Parathyroid adenoma (tissue), 2 donors: ENCODE data around the gene FXYD1.

Source experiments
- H2AFZ ChIP-seq: fragments of 300-600 bp; sonication (generic); one replicate; pipeline ENCODE4 v1.7.0; 2017; ENCODE audit warnings: antibody characterized with exemption, mild to moderate bottlenecking
- H3K27ac ChIP-seq: fragments of 300-600 bp; sonication (generic); one replicate; pipeline ENCODE4 v1.7.0; 2017
- H3K27me3 ChIP-seq: fragments of 300-600 bp; sonication (generic); one replicate; pipeline ENCODE4 v1.7.0; 2017; ENCODE audit warnings: low read length; ENCODE audit not compliant: control insufficient read depth, insufficient read depth
- H3K36me3 ChIP-seq: fragments of 300-600 bp; sonication (generic); one replicate; pipeline ENCODE4 v1.7.0; 2017; ENCODE audit warnings: low read length; ENCODE audit not compliant: control insufficient read depth, insufficient read depth
- H3K4me1 ChIP-seq: fragments of 300-600 bp; sonication (generic); one replicate; pipeline ENCODE4 v1.7.0; 2017; ENCODE audit warnings: control low read depth
- H3K4me2 ChIP-seq: fragments of 300-600 bp; sonication (generic); one replicate; pipeline ENCODE4 v1.7.0; 2017; ENCODE audit warnings: low read length
- H3K4me3 ChIP-seq: fragments of 300-600 bp; sonication (generic); one replicate; pipeline ENCODE4 v1.7.0; 2017; ENCODE audit warnings: low read depth, low read length
- H3K79me2 ChIP-seq: fragments of 300-600 bp; sonication (generic); one replicate; pipeline ENCODE4 v1.7.0; 2017; ENCODE audit warnings: control low read depth
- H3K9ac ChIP-seq: fragments of 300-600 bp; sonication (generic); one replicate; pipeline ENCODE4 v1.7.0; 2017; ENCODE audit warnings: mild to moderate bottlenecking
- H3K9me3 ChIP-seq: fragments of 300-600 bp; sonication (generic); one replicate; pipeline ENCODE4 v1.7.0; 2017; ENCODE audit warnings: low read length; ENCODE audit not compliant: control insufficient read depth
- TF ChIP-seq, protein P1 (sequence below): fragments of 300-600 bp; sonication (generic); IDR thresholded peaks from one replicate; pipeline ENCODE4 v1.7.0; 2017; ENCODE audit warnings: antibody characterized with exemption, mild to moderate bottlenecking
- donor health status: primary hyperparathyroidism.

FXYD1 gene

DNA sequence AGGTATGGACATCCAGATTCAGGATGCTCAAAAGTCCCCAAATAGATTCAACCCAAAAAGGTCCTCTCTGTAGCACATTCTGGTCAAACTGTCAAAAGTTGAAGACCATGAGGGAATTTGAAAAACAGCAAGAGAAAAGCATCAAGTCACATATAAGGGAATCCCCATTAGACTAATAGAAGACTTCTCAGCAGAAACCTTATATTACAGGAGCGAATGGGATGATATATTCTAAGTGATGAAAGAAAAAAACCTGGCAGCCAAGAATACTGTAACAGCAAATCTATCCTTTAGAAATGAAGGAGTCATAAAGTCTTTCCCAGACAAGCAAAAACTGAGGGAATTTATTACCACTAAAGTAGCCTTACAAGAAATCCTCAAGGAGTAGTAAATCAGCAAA lies 45.6 kb downstream of the FXYD1 start:
- Histone ChIP-seq H3K36me3 (no peaks in the 10 kb centered on the region), H2AFZ (no peak overlapping the region), H3K4me2 (no peak overlapping the region), H3K27ac (no peak overlapping the region), H3K4me3 (no peak overlapping the region), H3K79me2 (no peaks in the 10 kb centered on the region), H3K9ac (no peak overlapping the region), H3K27me3 (no peaks in the 10 kb centered on the region), H3K9me3 (no peaks in the 10 kb centered on the region), H3K4me1 (no peaks in the 10 kb centered on the region)
- TF ChIP-seq, protein P1, sequence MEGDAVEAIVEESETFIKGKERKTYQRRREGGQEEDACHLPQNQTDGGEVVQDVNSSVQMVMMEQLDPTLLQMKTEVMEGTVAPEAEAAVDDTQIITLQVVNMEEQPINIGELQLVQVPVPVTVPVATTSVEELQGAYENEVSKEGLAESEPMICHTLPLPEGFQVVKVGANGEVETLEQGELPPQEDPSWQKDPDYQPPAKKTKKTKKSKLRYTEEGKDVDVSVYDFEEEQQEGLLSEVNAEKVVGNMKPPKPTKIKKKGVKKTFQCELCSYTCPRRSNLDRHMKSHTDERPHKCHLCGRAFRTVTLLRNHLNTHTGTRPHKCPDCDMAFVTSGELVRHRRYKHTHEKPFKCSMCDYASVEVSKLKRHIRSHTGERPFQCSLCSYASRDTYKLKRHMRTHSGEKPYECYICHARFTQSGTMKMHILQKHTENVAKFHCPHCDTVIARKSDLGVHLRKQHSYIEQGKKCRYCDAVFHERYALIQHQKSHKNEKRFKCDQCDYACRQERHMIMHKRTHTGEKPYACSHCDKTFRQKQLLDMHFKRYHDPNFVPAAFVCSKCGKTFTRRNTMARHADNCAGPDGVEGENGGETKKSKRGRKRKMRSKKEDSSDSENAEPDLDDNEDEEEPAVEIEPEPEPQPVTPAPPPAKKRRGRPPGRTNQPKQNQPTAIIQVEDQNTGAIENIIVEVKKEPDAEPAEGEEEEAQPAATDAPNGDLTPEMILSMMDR, result no peak

DNA sequence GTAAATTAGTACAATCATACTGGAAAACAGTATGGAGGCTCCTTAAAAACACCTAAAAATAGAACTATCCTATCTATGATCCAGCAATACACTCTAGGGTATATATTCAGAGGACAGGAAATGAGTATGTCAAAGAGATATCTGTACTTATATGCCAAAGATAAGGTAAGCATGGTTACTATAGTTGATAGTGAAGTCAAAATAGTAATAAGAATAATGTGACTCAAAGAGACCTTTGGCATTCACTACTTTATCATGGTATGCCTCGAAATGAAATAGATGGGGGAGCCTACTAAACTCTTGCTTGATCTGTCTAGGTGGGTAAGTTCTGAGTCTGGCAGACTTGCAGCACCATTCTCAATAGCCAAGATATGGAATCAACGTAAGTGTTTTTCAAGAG lies 46.3 kb downstream of the FXYD1 start:
- Histone ChIP-seq H3K4me1 (no peaks in the 10 kb centered on the region), H3K9ac (no peak overlapping the region), H3K4me2 (no peak overlapping the region), H3K27me3 (no peaks in the 10 kb centered on the region), H3K27ac (no peak overlapping the region), H2AFZ (no peak overlapping the region), H3K79me2 (no peaks in the 10 kb centered on the region), H3K9me3 (no peaks in the 10 kb centered on the region), H3K36me3 (no peaks in the 10 kb centered on the region), H3K4me3 (no peak overlapping the region)
- TF ChIP-seq, protein P1, result no peak
